GM21723 (cell line): ENCODE results near the gene FBXO22.
"Not testable (repeated sequence)": the region's sequence is repeated elsewhere in the genome, so short reads cannot be mapped to it uniquely, and the experiment has no call there.

ENCODE experiments used
- ATAC-seq: cut with Tn5 transposase; IDR thresholded peaks from one replicate; pipeline ENCODE4 v1.9.1; 2021; ENCODE audit warnings: mild to moderate bottlenecking, moderate library complexity; ENCODE audit not compliant: unreplicated experiment

The FBXO22 gene

GRCh38 chr15:75903331-75904239 is at the start of gene FBXO22:
Gene FBXO22 (plus strand): TSS chr15:75903878. CDS start chr15:75903964, 86 bp downstream.
- ATAC-seq, result peak; percentile 96

- ATAC-seq, result no peak
Observed at GRCh38 chr15:75857886-75858285, 45.8 kb upstream of the FBXO22 start.

DNA sequence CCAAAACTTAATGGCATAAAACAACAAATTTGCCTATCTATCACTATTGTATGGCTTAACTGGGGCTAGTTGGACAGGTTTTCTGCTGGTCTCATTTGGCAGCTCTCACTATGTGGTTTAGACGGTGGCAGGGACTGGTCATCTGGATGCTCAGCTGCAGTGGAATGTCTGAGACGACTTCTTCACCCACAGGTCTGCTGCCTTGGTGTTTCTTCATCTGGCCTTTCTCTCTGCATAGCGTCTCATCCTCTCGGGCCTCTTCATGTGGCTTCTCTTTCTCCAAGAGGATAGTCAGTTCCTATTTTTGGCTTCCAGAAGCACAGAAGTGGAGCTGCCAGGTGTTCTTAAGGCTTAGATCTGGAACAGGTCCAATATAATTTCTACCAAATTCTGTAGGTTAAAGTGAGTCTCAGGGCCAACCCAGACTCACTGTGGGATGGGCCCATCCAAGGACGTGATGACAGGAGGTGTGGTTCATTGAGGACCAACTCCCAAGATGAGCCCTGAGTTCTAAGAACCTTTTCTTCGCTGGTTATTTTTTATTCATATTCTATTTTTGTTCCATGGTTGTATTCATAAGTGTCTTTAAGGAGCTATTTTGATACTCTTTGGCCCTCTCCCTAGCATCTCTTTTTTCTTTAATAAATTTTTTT is 41.8 kb upstream of the FBXO22 start:
- no peak for ATAC-seq

DNA sequence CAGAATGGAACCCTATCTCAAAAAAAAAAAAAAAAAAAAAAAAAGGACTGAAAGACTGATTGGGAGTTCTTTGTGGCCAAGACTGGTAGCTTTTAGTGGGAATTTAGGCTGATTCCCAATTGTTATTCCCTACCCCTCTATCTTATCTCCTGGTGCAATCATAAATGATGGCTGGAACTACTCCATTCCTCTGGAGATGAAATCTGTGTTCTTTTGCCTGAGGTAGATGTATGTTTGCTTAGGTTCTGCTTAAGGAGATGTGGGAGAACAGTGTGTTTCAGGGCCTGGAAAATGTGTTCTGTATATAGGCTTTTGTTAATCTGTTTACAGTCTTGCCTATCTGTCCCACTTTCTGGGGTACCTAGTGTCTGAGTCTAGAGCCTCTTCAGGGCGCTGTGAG is 40.9 kb upstream of the FBXO22 start:
- no peak for ATAC-seq

DNA sequence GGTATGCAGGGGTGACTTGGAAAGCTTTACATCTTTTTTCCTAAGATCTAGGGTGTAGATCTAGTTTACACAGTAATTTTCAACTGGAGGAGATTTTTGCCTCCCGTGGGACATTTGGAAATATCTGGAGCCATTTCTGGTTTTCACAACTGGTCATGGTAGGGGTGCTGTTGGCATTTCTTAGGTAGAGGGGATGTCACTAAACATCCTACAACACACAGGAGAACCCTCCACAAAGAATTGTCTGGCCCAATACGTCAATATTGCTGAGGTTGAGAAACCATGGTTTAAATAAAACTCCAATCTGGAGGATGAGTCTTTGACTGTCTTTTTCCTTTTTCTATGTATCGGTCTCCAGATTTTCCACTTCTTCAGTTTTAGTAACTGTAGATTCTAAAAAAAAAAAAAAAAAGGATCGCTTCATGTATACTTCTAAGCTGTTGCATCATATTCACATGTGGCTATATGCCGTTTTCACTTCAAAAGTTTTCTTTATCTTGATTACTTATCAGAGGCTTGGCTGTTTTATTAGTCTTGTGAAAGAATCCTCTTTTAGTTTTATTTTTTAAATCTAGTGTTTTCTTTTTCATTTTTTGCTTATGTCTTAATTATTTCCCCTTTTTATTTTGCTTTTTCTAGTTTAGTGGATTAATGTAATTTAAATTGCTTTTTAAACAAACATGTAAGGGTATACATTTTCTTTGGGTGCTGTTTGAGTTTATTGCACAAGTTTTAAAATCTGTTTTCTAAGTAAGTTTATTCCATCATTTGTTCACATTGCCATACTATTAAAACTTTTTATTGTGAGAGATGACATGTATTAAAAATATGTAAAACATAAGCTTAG is 39.2 kb upstream of the FBXO22 start:
- no peak for ATAC-seq

- not testable (repeated sequence) for ATAC-seq
Observed at GRCh38 chr15:75866045-75866444, 37.6 kb upstream of the FBXO22 start.

DNA sequence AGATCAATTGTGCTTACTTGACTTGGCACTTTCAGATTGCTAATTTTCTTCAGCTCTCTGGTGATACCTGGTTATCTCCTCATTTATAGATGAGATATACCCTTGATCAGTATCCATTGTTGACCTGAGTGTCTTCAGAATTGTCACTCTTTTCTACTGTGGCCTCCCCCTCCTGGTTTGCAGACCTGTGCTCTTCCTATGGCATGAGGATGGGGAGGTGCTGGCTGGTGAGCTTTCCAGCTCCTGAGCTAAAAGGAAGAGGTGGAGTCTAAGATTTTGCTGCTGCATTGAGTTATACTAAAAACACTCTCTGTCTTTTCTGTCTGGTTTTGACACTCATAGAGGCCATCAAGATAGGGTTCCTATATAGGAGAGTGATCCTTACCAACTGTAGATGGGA is 36.8 kb upstream of the FBXO22 start:
- no peak for ATAC-seq

DNA sequence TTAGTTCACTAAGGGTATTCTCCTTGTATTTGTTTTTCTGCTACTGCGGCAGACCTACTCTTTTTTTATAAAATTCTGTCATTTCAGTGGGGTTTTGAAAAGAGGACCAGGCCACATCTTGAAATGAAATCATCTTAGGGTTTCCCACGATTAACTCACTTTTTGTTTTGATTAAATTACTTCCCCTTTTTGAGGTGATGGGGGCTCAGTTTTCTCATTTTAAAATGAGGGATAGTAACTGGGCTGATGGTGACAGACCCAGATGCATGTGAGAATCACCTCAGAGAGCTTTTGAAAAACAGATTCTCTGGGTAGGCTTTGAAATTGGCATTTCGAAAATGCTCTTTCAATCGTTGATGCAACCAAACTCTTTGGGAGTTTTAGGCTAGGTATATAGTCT is 36.2 kb upstream of the FBXO22 start:
- no peak for ATAC-seq

DNA sequence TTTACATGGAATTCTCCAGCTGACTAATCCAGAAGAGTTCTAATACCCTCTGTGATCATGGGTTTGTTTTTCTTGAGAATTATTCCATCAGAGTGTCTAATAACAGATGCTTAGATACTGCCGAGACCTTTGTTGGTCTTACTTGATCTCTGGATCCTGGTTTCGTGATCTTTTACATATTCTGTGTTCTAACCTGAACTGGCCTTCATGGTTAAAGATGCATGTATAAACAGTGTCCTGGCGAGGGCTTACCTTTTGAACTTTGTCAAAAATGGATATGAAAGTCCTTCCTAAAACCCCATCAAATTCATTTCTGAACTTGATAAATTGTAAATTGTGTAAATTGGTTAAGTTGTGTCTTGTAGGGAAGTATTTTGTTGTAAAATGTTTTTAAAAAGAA is 35.7 kb upstream of the FBXO22 start:
- no peak for ATAC-seq

GRCh38 chr15:75869446-75869845 is 34.2 kb upstream of the FBXO22 start:
- ATAC-seq, result no peak

DNA sequence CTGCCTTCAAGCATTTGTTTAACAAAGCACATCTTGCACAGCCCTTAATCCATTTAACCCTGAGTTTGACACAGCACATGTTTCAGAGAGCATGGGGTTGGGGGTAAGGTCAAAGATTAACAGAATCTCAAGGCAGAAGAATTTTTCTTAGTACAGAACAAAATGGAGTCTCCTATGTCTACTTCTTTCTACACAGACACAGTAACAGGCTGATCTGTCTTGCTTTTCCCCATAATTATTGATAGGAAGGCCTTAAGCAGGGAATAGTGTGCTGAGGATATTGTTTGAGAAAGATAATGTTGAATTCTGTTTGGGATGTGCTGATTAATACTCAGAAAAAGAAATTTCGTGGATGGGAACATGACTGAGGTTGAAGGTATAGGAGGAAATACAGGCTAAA is 32.1 kb upstream of the FBXO22 start:
- not testable (repeated sequence) for ATAC-seq

DNA sequence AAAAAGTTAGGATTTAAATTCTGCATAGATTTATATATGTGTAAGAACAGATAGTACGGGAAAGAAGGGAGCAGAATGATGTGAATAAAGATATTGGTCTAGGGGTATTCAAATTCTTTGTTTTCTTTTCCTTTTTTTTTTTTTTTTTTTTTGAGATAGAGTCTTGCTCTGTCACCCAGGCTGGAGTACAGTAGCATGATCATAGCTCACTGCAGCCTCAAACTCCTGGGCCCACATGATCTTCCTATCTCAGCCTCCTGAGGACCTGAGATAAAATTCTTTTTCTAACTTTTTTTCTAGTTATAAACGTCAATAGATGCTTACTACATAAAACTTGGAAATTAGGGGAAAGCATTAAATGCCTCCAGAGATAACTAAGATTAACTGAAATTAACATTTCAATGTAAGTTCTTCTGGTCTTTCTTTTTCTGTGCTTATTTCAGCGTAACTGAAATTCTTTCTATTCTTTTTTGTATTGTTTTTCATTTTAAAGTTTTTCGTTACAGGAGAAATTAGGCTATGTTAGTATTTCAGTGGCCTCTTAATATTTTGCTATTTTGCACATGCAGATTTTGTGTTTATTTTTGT is 31.2 kb upstream of the FBXO22 start:
- no peak for ATAC-seq

DNA sequence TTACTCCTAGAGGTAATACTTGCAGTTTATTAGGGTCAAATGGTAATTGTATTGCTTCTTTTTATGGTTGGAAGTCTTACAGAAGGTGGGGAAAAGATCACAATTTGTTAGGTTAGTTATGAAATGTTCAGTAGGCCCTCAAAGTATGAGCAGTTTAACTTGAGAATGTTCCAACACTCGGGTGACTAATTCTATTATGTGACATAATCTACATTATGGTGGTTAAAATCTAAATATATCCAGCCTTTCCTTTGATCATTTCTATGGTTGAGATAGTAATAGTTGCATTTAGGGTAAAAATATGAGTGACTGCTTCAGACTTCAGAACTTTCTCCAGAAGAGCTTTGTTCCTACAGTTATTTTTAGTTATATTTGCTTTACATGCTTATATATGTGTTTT is 19.6 kb upstream of the FBXO22 start:
- no peak for ATAC-seq

GRCh38 chr15:75887178-75887577 is 16.5 kb upstream of the FBXO22 start:
- ATAC-seq, result no peak

GRCh38 chr15:75891895-75892294 is 11.8 kb upstream of the FBXO22 start:
- no peak for ATAC-seq

DNA sequence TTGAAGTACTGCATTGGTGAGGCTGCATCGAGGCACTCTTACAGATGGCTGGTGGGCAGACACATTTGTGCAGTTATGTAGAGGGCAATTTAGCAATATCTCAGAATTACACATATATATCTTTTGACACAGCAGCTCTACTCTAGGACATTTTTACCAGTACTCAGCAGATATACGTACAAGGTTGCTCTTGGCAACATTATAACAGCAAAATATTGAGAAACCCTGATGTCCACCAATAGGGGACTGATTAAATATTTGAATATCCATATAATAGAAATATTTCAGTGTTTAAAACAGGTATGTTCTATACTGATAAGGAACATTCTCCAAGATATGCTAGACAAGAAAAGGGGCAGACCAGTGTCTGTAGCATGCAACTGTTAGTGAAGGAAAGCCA is 7.9 kb upstream of the FBXO22 start:
- no peak for ATAC-seq

DNA sequence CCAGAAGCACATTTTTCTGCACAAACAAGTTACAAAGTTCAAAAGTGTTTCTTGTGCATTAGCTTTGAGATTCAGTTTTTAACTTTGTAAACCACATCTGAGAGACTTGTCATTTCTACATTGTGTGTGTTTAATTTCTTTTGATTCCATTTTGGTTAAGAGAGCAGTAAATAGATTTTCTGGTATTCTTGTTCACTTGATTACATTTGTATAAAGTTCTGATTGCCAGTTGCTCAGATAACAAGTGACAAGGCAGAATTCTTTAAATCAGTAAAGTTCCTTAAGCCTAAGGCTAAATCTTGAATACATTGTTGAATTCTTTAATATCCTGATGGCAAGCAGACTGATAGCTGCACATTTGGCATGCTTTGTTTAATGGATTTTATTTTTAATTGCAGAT is 3.1 kb upstream of the FBXO22 start:
- ATAC-seq, result no peak

DNA sequence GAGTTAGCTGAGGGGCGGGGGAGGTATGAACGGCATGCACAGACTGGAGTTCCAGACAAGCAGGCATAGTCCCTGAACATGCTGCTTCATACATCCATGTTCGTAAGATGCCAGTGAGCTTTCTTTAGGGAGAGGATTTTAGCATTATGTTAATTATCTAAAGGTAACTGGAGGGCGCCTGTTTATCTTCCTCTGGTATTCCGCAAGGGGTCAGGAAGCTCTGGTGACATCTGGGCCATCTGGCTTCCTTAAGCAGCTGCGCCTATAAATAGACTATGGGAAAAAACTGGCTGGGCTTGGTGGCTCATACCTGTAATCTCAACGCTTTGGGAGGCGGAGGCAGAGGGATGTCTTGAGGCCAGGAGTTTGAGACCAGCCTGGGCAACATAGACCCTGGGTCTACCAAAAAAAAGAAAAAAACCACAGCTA is 1.5 kb upstream of the FBXO22 start:
- no peak for ATAC-seq

- no peak for ATAC-seq
Observed at GRCh38 chr15:75905231-75905630, 1.6 kb downstream of the FBXO22 start.

GRCh38 chr15:75910355-75910754 is 6.7 kb downstream of the FBXO22 start:
- not testable (repeated sequence) for ATAC-seq

- no peak for ATAC-seq
Observed at GRCh38 chr15:75916978-75917377, 13.3 kb downstream of the FBXO22 start.
